A549 (cell line): ENCODE results near the gene CCR5AS.

Source experiments
- CHD2 ChIP-seq: fragments of 150-350 bp; IDR thresholded peaks from 2 replicates; pipeline ENCODE4 v1.6.1; 2014; ENCODE audit warnings: low read length; ENCODE audit not compliant: partially characterized antibody
- EP300 ChIP-seq, 2 experiments: fragments of >200 bp; sonication (Bioruptor Twin); formaldehyde crosslinking; IDR thresholded peaks; 2 replicates in 1 of 2; 3 replicates in 1 of 2; pipeline ENCODE4 v1.6.1; 2016 to 2017
- JUN ChIP-seq, 2 experiments: fragments of >200 bp; sonication (Bioruptor Twin); formaldehyde crosslinking; IDR thresholded peaks; 2 replicates in 1 of 2; 3 replicates in 1 of 2; pipeline ENCODE4 v1.6.1; 2016 to 2017
- KDM1A ChIP-seq: fragments of 200-600 bp; sonication (generic); IDR thresholded peaks from 2 replicates; pipeline ENCODE4 v1.6.1; 2016; ENCODE audit warnings: low read depth, mild to moderate bottlenecking
- PBX3 ChIP-seq: IDR thresholded peaks from 2 replicates; pipeline ENCODE4 v1.6.1; 2012
- POLR2A ChIP-seq: IDR thresholded peaks from 2 replicates; pipeline ENCODE4 v1.6.1; 2012; ENCODE audit warnings: mild to moderate bottlenecking, low read length
- RAD21 ChIP-seq, 2 experiments: fragments of >200 bp in 1 of 2; sonication (Bioruptor Twin) in 1 of 2; formaldehyde crosslinking in 1 of 2; IDR thresholded peaks in 1 of 2; conservative IDR thresholded peaks in 1 of 2; 2 replicates in 1 of 2; 3 replicates in 1 of 2; pipeline ENCODE4 v1.6.1; 2012 to 2018; ENCODE audit warnings: inconsistent platforms in 1 of 2
- RNF2 ChIP-seq: fragments of 200-600 bp; sonication (generic); IDR thresholded peaks from 2 replicates; pipeline ENCODE4 v1.6.1; 2016; ENCODE audit warnings: low read depth, mild to moderate bottlenecking, antibody characterized with exemption, moderate library complexity, borderline replicate concordance
- TP53 ChIP-seq: fragments of 250-450 bp; sonication (Bioruptor Pico); IDR thresholded peaks from 2 replicates; pipeline ENCODE4 v1.5.0; 2021; ENCODE audit warnings: mild to moderate bottlenecking, moderate library complexity
- TF ChIP-seq, protein P1 (sequence below): fragments of >200 bp; sonication (Bioruptor Twin); formaldehyde crosslinking; IDR thresholded peaks from 3 replicates; pipeline ENCODE4 v1.5.1; 2016
- TF ChIP-seq, protein P2 (sequence below): fragments of 200-600 bp; sonication (generic); IDR thresholded peaks from 2 replicates; pipeline ENCODE4 v1.6.1; 2016; ENCODE audit warnings: antibody characterized with exemption, mild to moderate bottlenecking, moderate library complexity
- TF ChIP-seq, protein P3 (sequence below): fragments of 250-450 bp; sonication (Bioruptor Pico); IDR thresholded peaks from 2 replicates; pipeline ENCODE4 v1.5.0; 2021; ENCODE audit warnings: mild to moderate bottlenecking, moderate library complexity, borderline replicate concordance

GRCh38 chr3:46370839-46371518 lies 35.9 kb downstream of the CCR5AS start, which contains the start of gene CCR5:
- TF ChIP-seq, protein P1, sequence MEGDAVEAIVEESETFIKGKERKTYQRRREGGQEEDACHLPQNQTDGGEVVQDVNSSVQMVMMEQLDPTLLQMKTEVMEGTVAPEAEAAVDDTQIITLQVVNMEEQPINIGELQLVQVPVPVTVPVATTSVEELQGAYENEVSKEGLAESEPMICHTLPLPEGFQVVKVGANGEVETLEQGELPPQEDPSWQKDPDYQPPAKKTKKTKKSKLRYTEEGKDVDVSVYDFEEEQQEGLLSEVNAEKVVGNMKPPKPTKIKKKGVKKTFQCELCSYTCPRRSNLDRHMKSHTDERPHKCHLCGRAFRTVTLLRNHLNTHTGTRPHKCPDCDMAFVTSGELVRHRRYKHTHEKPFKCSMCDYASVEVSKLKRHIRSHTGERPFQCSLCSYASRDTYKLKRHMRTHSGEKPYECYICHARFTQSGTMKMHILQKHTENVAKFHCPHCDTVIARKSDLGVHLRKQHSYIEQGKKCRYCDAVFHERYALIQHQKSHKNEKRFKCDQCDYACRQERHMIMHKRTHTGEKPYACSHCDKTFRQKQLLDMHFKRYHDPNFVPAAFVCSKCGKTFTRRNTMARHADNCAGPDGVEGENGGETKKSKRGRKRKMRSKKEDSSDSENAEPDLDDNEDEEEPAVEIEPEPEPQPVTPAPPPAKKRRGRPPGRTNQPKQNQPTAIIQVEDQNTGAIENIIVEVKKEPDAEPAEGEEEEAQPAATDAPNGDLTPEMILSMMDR = no peak
- TF ChIP-seq EP300 (IDR thresholded peaks at IDR 0.05) (no peak), PBX3 (no peak), CHD2 (no peak), JUN (IDR thresholded peaks at IDR 0.05) (no peak), TP53 (CRISPR knock-in tag) (no peak), POLR2A (no peak), RAD21 (conservative IDR thresholded peaks at IDR 0.05 in 1 of 2, IDR thresholded peaks at IDR 0.05 in 1 of 2) (no peak), KDM1A (no peak), RNF2 (no peak)
- TF ChIP-seq, protein P2, sequence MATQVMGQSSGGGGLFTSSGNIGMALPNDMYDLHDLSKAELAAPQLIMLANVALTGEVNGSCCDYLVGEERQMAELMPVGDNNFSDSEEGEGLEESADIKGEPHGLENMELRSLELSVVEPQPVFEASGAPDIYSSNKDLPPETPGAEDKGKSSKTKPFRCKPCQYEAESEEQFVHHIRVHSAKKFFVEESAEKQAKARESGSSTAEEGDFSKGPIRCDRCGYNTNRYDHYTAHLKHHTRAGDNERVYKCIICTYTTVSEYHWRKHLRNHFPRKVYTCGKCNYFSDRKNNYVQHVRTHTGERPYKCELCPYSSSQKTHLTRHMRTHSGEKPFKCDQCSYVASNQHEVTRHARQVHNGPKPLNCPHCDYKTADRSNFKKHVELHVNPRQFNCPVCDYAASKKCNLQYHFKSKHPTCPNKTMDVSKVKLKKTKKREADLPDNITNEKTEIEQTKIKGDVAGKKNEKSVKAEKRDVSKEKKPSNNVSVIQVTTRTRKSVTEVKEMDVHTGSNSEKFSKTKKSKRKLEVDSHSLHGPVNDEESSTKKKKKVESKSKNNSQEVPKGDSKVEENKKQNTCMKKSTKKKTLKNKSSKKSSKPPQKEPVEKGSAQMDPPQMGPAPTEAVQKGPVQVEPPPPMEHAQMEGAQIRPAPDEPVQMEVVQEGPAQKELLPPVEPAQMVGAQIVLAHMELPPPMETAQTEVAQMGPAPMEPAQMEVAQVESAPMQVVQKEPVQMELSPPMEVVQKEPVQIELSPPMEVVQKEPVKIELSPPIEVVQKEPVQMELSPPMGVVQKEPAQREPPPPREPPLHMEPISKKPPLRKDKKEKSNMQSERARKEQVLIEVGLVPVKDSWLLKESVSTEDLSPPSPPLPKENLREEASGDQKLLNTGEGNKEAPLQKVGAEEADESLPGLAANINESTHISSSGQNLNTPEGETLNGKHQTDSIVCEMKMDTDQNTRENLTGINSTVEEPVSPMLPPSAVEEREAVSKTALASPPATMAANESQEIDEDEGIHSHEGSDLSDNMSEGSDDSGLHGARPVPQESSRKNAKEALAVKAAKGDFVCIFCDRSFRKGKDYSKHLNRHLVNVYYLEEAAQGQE = no peak
- TF ChIP-seq, protein P3, sequence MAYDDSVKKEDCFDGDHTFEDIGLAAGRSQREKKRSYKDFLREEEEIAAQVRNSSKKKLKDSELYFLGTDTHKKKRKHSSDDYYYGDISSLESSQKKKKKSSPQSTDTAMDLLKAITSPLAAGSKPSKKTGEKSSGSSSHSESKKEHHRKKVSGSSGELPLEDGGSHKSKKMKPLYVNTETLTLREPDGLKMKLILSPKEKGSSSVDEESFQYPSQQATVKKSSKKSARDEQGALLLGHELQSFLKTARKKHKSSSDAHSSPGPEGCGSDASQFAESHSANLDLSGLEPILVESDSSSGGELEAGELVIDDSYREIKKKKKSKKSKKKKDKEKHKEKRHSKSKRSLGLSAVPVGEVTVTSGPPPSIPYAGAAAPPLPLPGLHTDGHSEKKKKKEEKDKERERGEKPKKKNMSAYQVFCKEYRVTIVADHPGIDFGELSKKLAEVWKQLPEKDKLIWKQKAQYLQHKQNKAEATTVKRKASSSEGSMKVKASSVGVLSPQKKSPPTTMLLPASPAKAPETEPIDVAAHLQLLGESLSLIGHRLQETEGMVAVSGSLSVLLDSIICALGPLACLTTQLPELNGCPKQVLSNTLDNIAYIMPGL (CRISPR knock-in tag) = no peak
